Kidney (tissue), 14 donors: ENCODE results near the gene KMT2C. TPM values are rescaled to one million over a fixed set of nuclear protein-coding genes. Genes with fewer than 3 reads are reported as not detected.

Experiments used
- DNase-seq, 5 donors: peaks; one replicate each; pipeline ENCODE4 v3.0.0-alpha.2; 2013 to 2020
- FAIRE-seq: peaks from 2 replicates; lab custom pipeline; 2012; peaks lifted over from hg19 to GRCh38; lab: Jason Lieb, UNC
- H3K27ac ChIP-seq, 2 donors: one replicate each; pipeline ENCODE4 v1.7.0; 2013; ENCODE audit warnings: low read depth in 2 of 2, low read length in 2 of 2, inconsistent platforms in 1 of 2
- H3K27me3 ChIP-seq: one replicate; pipeline ENCODE4 v1.7.1; 2013; ENCODE audit warnings: low read length, inconsistent platforms; ENCODE audit not compliant: control insufficient read depth, insufficient read depth
- H3K36me3 ChIP-seq, 3 donors: one replicate each; pipeline versions ENCODE4 v1.7.0 to v1.7.1; 2013; ENCODE audit warnings: low read length in 3 of 3, control low read depth in 1 of 3, inconsistent platforms in 1 of 3; ENCODE audit not compliant: insufficient read depth in 3 of 3, control insufficient read depth in 2 of 3
- H3K4me1 ChIP-seq, 3 donors: one replicate each; pipeline versions ENCODE4 v1.7.0 to v1.7.1; 2013; ENCODE audit warnings: low read length in 3 of 3, inconsistent platforms in 1 of 3, low read depth in 1 of 3; ENCODE audit not compliant: control insufficient read depth in 2 of 3, insufficient read depth in 2 of 3
- H3K4me3 ChIP-seq, 3 donors: one replicate each; pipeline versions ENCODE4 v1.7.0 to v1.8.1; 2013; ENCODE audit warnings: low read length in 3 of 3, control low read depth in 1 of 3, inconsistent platforms in 1 of 3
- H3K9ac ChIP-seq, 3 donors: one replicate each; pipeline versions ENCODE4 v1.7.0 to v1.7.1; 2013; ENCODE audit warnings: low read length in 3 of 3, control low read depth in 1 of 3, inconsistent platforms in 1 of 3
- H3K9me3 ChIP-seq, 3 donors: one replicate each; pipeline versions ENCODE4 v1.7.0 to v1.7.1; 2013; ENCODE audit warnings: low read length in 3 of 3, control low read depth in 1 of 3, inconsistent platforms in 1 of 3; ENCODE audit not compliant: control insufficient read depth in 2 of 3, insufficient read depth in 1 of 3
- intact Hi-C: fragments of 100-400 bp; cut with DNase I; formaldehyde crosslinking; loops from one replicate; pipeline ENCODE4 v1.11.1; 2022
- polyA plus RNA-seq: library from polyadenylated mRNA; stranded (reverse); fragments of 350-450 nt; fragmentation: Illumina TruSeq; extraction: RNeasy Lipid Tissue Mini Kit (QIAGEN cat#74804); gene quantifications from one replicate; pipeline ENCODE4 v1.2.3, GENCODE V29; 2014; ENCODE audit warnings: low read depth, low replicate concordance; ENCODE audit not compliant: insufficient read depth
- total RNA-seq: library from RNA; stranded (reverse); fragmentation: NEBNext Ultra II Directional; extraction: Animal tissue kit (Norgen Biotek cat#: 25700); gene quantifications from one replicate; pipeline ENCODE4 v1.2.1, GENCODE V29; 2021
- TF ChIP-seq, protein P1 (sequence below): IDR thresholded peaks from 3 replicates; pipeline ENCODE4 v1.5.1; 2012; ENCODE audit warnings: mild to moderate bottlenecking, moderate library complexity, borderline replicate concordance; ENCODE audit not compliant: insufficient read depth; ENCODE audit errors: extremely low read depth
- donor health status: control.
- donor health status: control.
- donor health status: control.
- donor health status: control.
- donor health status: control.
- donor health status: DM: yes; HTN: yes; CAD: no.
- donor health status: Normal renal cell carcinoma (clear cell type).

Gene KMT2C
- total and polyA plus RNA-seq, 2 donors from 2014 or later: 4.8 to 102 TPM

GRCh38 chr7:152133804-152134203 is 302.0 kb downstream of the KMT2C start:
- Histone ChIP-seq H3K27me3 (no peaks in the 10 kb centered on the region), H3K36me3 (peaks cover 7 to 17% (median 11%) of the 10 kb centered on the region in 3 donors), H3K27ac (no peak overlapping the region), H3K4me1 (no peaks in the 10 kb centered on the region), H3K9me3 (no peaks in the 10 kb centered on the region), H3K4me3 (no peak overlapping the region), H3K9ac (no peak overlapping the region)
- intact Hi-C loops: no loop called here
- TF ChIP-seq, protein P1, sequence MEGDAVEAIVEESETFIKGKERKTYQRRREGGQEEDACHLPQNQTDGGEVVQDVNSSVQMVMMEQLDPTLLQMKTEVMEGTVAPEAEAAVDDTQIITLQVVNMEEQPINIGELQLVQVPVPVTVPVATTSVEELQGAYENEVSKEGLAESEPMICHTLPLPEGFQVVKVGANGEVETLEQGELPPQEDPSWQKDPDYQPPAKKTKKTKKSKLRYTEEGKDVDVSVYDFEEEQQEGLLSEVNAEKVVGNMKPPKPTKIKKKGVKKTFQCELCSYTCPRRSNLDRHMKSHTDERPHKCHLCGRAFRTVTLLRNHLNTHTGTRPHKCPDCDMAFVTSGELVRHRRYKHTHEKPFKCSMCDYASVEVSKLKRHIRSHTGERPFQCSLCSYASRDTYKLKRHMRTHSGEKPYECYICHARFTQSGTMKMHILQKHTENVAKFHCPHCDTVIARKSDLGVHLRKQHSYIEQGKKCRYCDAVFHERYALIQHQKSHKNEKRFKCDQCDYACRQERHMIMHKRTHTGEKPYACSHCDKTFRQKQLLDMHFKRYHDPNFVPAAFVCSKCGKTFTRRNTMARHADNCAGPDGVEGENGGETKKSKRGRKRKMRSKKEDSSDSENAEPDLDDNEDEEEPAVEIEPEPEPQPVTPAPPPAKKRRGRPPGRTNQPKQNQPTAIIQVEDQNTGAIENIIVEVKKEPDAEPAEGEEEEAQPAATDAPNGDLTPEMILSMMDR: no peak
- FAIRE-seq (no peak), DNase-seq (no peak)

DNA sequence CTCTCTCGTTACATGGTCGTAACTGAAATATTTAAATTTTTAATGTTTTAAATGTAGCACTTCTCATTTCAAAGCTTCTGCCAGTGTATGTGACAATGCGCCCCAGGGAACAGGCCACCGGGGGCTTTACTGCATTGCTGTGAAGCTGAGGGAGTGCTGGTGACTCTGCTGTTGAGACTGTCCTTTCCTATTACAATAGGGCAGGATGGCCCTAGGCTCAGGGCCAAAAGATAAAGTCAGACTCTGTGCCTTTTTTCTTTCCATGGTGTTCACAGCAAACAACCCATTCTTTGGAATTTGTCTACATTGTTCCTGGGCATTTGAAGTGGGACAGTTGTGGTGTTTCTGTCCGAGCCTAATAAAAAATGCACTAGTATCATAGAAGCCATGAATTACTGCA is 303.0 kb downstream of the KMT2C start:
- DNase-seq: no peak
- Histone ChIP-seq H3K9ac (no peak overlapping the region), H3K4me3 (no peak overlapping the region), H3K27ac (no peak overlapping the region), H3K27me3 (no peaks in the 10 kb centered on the region), H3K36me3 (peaks cover 2 to 7% (median 4%) of the 10 kb centered on the region in 3 donors), H3K4me1 (no peaks in the 10 kb centered on the region), H3K9me3 (no peaks in the 10 kb centered on the region)
- TF ChIP-seq, protein P1: no peak
- intact Hi-C loops: no loop called here
- no peak for FAIRE-seq

GRCh38 chr7:152131981-152132494 is 303.8 kb downstream of the KMT2C start:
- Histone ChIP-seq H3K4me1 (no peaks in the 10 kb centered on the region), H3K9ac (no peak overlapping the region), H3K36me3 (peaks cover 0 to 6% (median 6%) of the 10 kb centered on the region in 3 donors), H3K27me3 (no peaks in the 10 kb centered on the region), H3K9me3 (no peaks in the 10 kb centered on the region), H3K27ac (no peak overlapping the region), H3K4me3 (no peak overlapping the region)
- DNase-seq (no peak), FAIRE-seq (no peak)
- intact Hi-C loops: no loop called here
- TF ChIP-seq, protein P1: no peak
